Heart right ventricle (tissue), 16 donors: ENCODE results near the gene CEP170B. TPM values are rescaled to one million over a fixed set of nuclear protein-coding genes. Genes with fewer than 3 reads are reported as not detected.

ENCODE experiments used
- ATAC-seq, 8 donors: fragments of 200-7000 bp; cut with Tn5 transposase; one replicate each; pipeline ENCODE4 v1.9.1; 2020; ENCODE audit warnings: mild to moderate bottlenecking in 8 of 8, moderate library complexity in 8 of 8, moderate number of reproducible peaks in 1 of 8
- DNase-seq, 2 donors: peaks; one replicate each; pipeline ENCODE4 v3.0.0-alpha.2; 2020
- H3K27ac ChIP-seq, 10 donors: fragments of 200-600 bp; sonication (generic) in 2 of 10; one replicate each; pipeline versions ENCODE4 v1.5.0 to v1.8.0; 2020 to 2022; ENCODE audit warnings: mild to moderate bottlenecking in 3 of 10
- H3K27me3 ChIP-seq, 7 donors: fragments of 200-600 bp; one replicate each; pipeline ENCODE4 v1.8.0; 2021 to 2022; ENCODE audit warnings: mild to moderate bottlenecking in 2 of 7
- H3K36me3 ChIP-seq, 9 donors: fragments of 200-600 bp; sonication (generic) in 1 of 9; one replicate each; pipeline versions ENCODE4 v1.5.0 to v1.8.0; 2020 to 2022; ENCODE audit warnings: mild to moderate bottlenecking in 2 of 9
- H3K4me1 ChIP-seq, 9 donors: fragments of 200-600 bp; sonication (generic) in 1 of 9; one replicate each; pipeline versions ENCODE4 v1.5.0 to v1.8.0; 2020 to 2022; ENCODE audit warnings: mild to moderate bottlenecking in 4 of 9
- H3K4me3 ChIP-seq, 10 donors: fragments of 200-600 bp; sonication (generic) in 2 of 10; one replicate each; pipeline versions ENCODE4 v1.5.0 to v1.8.0; 2020 to 2022; ENCODE audit warnings: mild to moderate bottlenecking in 7 of 10, moderate library complexity in 2 of 10
- H3K9me3 ChIP-seq, 11 donors: fragments of 200-600 bp in 10 of 11; sonication (generic) in 2 of 11; one replicate each; pipeline versions ENCODE4 v1.5.0 to v1.8.0; 2013 to 2022; ENCODE audit warnings: mild to moderate bottlenecking in 2 of 11, control low read depth in 1 of 11, moderate library complexity in 1 of 11
- WGBS, 2 donors: extraction: QIAGEN DNeasy Blood & Tissue Kit; methylation state at CpG; one replicate each; pipeline ENCODE4 v1.1.7; 2013; ENCODE audit warnings: inconsistent platforms in 1 of 2; 5-methylcytosine and 5-hydroxymethylcytosine counted together
- intact Hi-C, 10 donors: fragments of 100-400 bp; cut with DNase I; formaldehyde crosslinking; loops; one replicate each; pipeline versions ENCODE4 v1.11.1 to v1.14.2; 2022
- polyA plus RNA-seq, 2 donors: library from polyadenylated mRNA; stranded (reverse); fragments of 200-250 nt; gene quantifications; one replicate each; pipeline ENCODE4 v1.2.3, GENCODE V29; 2013
- total RNA-seq, 10 donors: library from RNA; stranded (reverse); fragmentation: NEBNext Ultra II Directional in 3 of 10; extraction: Animal tissue kit (Norgen Biotek cat#: 25700) in 3 of 10; gene quantifications; one replicate each; pipeline versions ENCODE4 v1.2.1 to v1.2.4, GENCODE V29; 2021 to 2023
- TF ChIP-seq, protein P1 (sequence below), 9 donors: fragments of 200-600 bp; sonication (generic) in 2 of 9; IDR thresholded peaks; one replicate each; pipeline versions ENCODE4 v1.5.0 to v1.8.0; 2021 to 2022; ENCODE audit warnings: antibody characterized with exemption in 9 of 9, mild to moderate bottlenecking in 5 of 9, moderate library complexity in 1 of 9
- donor health status: Arrhythmogenic right ventricular cardiomyopathy.
- donor health status: ischemic (EF 13 %, LVEDD 7.1; RV severe dilation, severe dysfunction).
- donor health status: healthy with polysubstance abuse.
- donor health status: DM: no; HTN: yes; CAD: no.
- donor health status: DM: no; HTN: no; CAD: no.
- donor health status: ischemic (EF 25% LVEDD 6.9; RV normal size, moderate dysfunction).
- donor health status: ischemic (EF 25% LVEDD 5.7; RV mildly dilated, moderate dysfunction).
- donor health status: healthy.
- donor health status: DM: yes; HTN: yes; CAD: no.
- donor health status: Ischemic cardiomyopathy.
- donor health status: ischemic (EF 35%, LVEDD 5.7; RV mildly dilated, moderate dysfunction).
- donor health status: nonischemic (EF 11% LVEDD 7.7; RV severe dilation, severe dysfunction).
- donor health status: DM: yes; HTN: yes; CAD: no.
- donor health status: PGD.
- donor health status: ischemic (EF 29% LVEDD 5.4; RV normal size, mild dysfunction).
- donor health status: nonischemic (EF 23%, LVEDD 6.1; RV moderate dilation, normal function).

The CEP170B gene
- total and polyA plus RNA-seq, 12 donors, result 6.8 to 13.6 (median 11.8) TPM

GRCh38 chr14:104892531-104893434 lies 27.7 kb downstream of the CEP170B start:
- Histone ChIP-seq H3K9me3 (no peaks in the 10 kb centered on the region), H3K4me1 (peaks cover 5 to 30% (median 17%) of the 10 kb centered on the region in 9 donors), H3K4me3 (no peak overlapping the region), H3K27me3 (no peaks in the 10 kb centered on the region), H3K36me3 (peaks cover 0 to 17% (median 0%) of the 10 kb centered on the region in 9 donors), H3K27ac (no peak overlapping the region)
- TF ChIP-seq, protein P1, sequence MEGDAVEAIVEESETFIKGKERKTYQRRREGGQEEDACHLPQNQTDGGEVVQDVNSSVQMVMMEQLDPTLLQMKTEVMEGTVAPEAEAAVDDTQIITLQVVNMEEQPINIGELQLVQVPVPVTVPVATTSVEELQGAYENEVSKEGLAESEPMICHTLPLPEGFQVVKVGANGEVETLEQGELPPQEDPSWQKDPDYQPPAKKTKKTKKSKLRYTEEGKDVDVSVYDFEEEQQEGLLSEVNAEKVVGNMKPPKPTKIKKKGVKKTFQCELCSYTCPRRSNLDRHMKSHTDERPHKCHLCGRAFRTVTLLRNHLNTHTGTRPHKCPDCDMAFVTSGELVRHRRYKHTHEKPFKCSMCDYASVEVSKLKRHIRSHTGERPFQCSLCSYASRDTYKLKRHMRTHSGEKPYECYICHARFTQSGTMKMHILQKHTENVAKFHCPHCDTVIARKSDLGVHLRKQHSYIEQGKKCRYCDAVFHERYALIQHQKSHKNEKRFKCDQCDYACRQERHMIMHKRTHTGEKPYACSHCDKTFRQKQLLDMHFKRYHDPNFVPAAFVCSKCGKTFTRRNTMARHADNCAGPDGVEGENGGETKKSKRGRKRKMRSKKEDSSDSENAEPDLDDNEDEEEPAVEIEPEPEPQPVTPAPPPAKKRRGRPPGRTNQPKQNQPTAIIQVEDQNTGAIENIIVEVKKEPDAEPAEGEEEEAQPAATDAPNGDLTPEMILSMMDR (IDR thresholded peaks at IDR 0.05), result no peak
- DNase-seq, result peak in 1 of 2 donors; percentile 4
- WGBS, 2 donors, result 78 to 79% methylated on average over 29 to 31 of the region's 31 CpGs
- intact Hi-C loops, result loop anchor here in 2 of 10 donors (10.0 kb wide), 2 partner anchors 82 to 152 kb away; partner anchors contain the start of gene AHNAK2 (in 1 of the 2)
- ATAC-seq, result no peak

DNA sequence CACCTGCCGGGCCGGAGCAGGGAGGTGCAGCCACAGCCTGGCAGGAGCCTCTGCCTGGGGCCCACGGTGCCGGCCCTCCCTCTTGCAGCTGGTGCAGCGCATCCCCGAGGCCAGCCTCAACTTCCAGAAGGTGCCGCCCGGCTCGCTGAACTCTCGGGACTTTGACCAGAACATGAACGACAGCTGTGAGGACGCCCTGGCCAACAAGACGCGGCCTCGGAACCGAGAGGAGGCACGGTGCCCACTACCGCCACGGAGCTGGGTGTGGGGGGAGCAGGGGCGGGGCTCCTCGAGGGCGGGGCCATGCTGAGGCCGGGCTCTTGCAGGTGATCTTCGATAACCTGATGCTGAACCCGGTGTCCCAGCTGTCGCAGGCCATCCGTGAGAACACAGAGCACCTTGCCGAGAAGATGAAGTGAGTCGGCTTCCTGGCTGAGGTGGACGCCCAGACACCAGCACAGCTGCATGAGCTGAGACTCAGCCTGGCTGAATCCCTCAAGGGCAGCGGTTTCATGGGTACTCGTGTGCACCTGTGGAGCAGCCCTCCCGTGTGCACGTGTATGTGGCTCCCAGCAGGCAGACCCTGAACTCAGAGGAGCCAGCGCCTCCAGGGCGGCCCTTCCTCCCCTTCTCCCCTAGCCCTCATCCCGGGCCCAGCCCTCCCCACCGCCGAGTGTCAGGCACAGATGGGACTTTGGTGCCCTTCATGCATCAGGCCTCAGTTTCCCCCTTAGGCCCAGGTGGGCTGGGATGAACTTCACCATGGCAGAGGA lies 28.6 kb downstream of the CEP170B start:
- Histone ChIP-seq H3K36me3 (peaks cover 0 to 9% (median 0%) of the 10 kb centered on the region in 9 donors), H3K4me3 (no peak overlapping the region), H3K27ac (no peak overlapping the region), H3K9me3 (no peaks in the 10 kb centered on the region), H3K4me1 (peaks cover 5 to 30% (median 17%) of the 10 kb centered on the region in 9 donors), H3K27me3 (no peaks in the 10 kb centered on the region)
- 89 to 91% methylated on average over 39 of the region's 39 CpGs for WGBS, 2 donors
- intact Hi-C loops, result loop anchor here in 2 of 10 donors (10.0 kb wide), 2 partner anchors 81 to 151 kb away; partner anchors contain the start of gene AHNAK2 (in 1 of the 2)
- DNase-seq (peak in 1 of 2 donors; percentile 8), ATAC-seq (no peak)
- TF ChIP-seq, protein P1 (IDR thresholded peaks at IDR 0.05), result no peak

GRCh38 chr14:104894331-104895206 lies 29.5 kb downstream of the CEP170B start:
- WGBS, 2 donors, result 72 to 84% methylated on average over 29 to 30 of the region's 30 CpGs
- peak overlapping the region in 5 of 10 donors; percentile 26 to 51 (median 31) for H3K27ac ChIP-seq
- peak overlapping the region in 6 of 10 donors; percentile 18 to 43 (median 37) for H3K4me3 ChIP-seq
- no peaks in the 10 kb centered on the region for H3K27me3 ChIP-seq
- H3K4me1 ChIP-seq, result peaks cover 5 to 30% (median 17%) of the 10 kb centered on the region in 9 donors
- ATAC-seq, result peak in 6 of 8 donors; percentile 11 to 48 (median 38)
- peaks cover 0 to 8% (median 0%) of the 10 kb centered on the region in 9 donors for H3K36me3 ChIP-seq
- intact Hi-C loops, result loop anchor here in 6 of 10 donors (5.0 to 10.0 kb wide), 3 partner anchors 80 to 153 kb away; partner anchors contain the start of gene AHNAK2 (in 1 of the 6)
- TF ChIP-seq, protein P1 (IDR thresholded peaks at IDR 0.05), result peak in 1 of 9 donors; percentile 8
- H3K9me3 ChIP-seq, result no peaks in the 10 kb centered on the region
- peak; percentile 19 to 32 for DNase-seq
